Neural crest cell (in vitro differentiated cells): ENCODE data around the gene FAM170B. TPM values are rescaled to one million over a fixed set of nuclear protein-coding genes. Genes with fewer than 3 reads are reported as not detected.

ENCODE experiments used
- DNase-seq: peaks from one replicate; pipeline ENCODE4 v3.0.0; 2021; ENCODE audit warnings: low read depth, mixed read lengths, low spot score
- H3K27ac Mint-ChIP-seq: one replicate; pipeline ENCODE4 v1.8.0; 2021; ENCODE audit warnings: mild to moderate bottlenecking, mixed read lengths; ENCODE audit not compliant: unreplicated experiment
- H3K27me3 Mint-ChIP-seq: 2 replicates; pipeline ENCODE4 v1.8.0; 2021; ENCODE audit warnings: low read depth, mild to moderate bottlenecking, mixed read lengths
- H3K36me3 Mint-ChIP-seq: 2 replicates; pipeline ENCODE4 v1.8.0; 2021; ENCODE audit warnings: low read depth, mild to moderate bottlenecking, mixed read lengths
- H3K4me1 Mint-ChIP-seq: 2 replicates; pipeline ENCODE4 v1.8.0; 2021; ENCODE audit warnings: mixed read lengths
- H3K4me3 Mint-ChIP-seq: one replicate; pipeline ENCODE4 v1.8.0; 2021; ENCODE audit warnings: mild to moderate bottlenecking, mixed read lengths
- H3K9me3 Mint-ChIP-seq: 2 replicates; pipeline ENCODE4 v1.8.0; 2021; ENCODE audit warnings: mixed read lengths
- total RNA-seq: library from RNA; stranded (reverse); gene quantifications from 2 replicates; pipeline ENCODE4 v1.2.1, GENCODE V29; 2021
- TF ChIP-seq, protein P1 (sequence below): fragments of 200-600 bp; sonication (generic); conservative IDR thresholded peaks from 2 replicates; pipeline ENCODE4 v1.5.0; 2021; ENCODE audit warnings: antibody characterized with exemption, mild to moderate bottlenecking

Gene FAM170B
- total RNA-seq, 1 donor from 2014 or later = not detected

DNA sequence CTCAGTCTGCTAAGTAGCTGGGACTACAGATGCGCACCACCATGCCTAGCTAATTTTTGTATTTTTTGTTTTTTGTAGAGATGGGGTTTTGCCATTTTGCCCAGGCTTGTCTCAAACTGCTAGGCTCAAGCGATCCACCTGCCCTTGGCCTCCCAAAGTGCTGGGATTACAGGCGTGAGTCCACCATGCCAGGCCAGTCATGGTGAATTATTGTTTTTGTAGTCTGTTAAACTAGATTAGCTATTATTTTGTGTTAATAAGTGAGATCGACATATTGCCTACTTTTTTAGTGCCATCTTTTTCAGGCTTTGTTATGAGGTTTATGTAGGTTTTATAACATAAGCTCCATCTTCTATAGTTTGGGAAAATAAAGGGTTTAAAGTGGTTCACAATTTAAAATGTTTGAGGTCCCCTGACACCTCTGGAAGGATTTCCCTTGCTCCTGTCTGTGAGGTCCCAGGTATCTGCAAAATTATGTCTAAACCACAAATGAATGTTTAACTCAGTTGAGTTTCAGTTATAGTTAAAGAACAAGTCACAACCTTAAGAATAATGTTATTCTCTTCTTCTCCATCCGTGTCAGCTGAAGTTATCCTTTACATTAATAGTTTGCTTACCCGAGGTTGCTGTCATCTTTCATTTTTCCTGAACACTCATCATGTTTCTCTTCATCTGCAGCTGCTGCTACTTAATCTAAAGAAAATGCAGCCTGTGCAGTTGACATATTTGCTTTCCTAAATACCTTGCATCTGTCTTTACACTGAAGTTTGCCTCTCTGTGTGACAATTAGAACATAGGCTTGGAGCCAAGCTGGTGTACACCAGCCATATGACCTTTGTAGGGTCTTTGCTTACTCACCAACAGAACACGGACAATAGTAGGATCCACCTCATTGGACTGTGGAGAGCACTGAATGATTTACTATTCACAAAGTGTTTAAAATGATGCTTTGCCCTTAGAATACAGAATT lies 9.6 kb downstream of the FAM170B start:
- H3K27ac Mint-ChIP-seq = no peak overlapping the region
- H3K27me3 Mint-ChIP-seq = peaks cover 3% of the 10 kb centered on the region
- no peak for DNase-seq
- H3K36me3 Mint-ChIP-seq = peaks cover 4% of the 10 kb centered on the region
- no peaks in the 10 kb centered on the region for H3K4me1 Mint-ChIP-seq
- peaks cover 4% of the 10 kb centered on the region for H3K9me3 Mint-ChIP-seq
- TF ChIP-seq, protein P1, sequence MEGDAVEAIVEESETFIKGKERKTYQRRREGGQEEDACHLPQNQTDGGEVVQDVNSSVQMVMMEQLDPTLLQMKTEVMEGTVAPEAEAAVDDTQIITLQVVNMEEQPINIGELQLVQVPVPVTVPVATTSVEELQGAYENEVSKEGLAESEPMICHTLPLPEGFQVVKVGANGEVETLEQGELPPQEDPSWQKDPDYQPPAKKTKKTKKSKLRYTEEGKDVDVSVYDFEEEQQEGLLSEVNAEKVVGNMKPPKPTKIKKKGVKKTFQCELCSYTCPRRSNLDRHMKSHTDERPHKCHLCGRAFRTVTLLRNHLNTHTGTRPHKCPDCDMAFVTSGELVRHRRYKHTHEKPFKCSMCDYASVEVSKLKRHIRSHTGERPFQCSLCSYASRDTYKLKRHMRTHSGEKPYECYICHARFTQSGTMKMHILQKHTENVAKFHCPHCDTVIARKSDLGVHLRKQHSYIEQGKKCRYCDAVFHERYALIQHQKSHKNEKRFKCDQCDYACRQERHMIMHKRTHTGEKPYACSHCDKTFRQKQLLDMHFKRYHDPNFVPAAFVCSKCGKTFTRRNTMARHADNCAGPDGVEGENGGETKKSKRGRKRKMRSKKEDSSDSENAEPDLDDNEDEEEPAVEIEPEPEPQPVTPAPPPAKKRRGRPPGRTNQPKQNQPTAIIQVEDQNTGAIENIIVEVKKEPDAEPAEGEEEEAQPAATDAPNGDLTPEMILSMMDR = no peak
- no peak overlapping the region for H3K4me3 Mint-ChIP-seq

DNA sequence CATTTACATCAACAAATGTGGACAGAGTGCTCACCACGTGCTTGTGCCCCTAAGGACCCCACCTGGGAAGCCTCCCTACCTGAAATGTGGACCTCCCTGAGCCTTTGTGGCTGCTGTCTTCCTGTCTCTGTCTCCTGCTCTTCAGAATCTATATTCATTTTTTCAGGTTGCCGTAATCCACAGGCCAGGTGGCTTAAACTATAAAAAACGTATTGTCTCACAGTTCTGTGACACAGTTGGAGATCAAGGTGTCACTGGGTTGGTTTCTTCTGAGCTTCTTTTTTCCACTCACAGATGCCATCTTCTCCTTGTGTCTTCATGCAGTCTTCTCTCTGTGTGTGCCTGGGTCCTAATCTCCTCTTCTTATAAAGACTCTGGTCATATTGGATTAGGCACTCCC lies 12.9 kb downstream of the FAM170B start:
- H3K4me3 Mint-ChIP-seq = no peak overlapping the region
- peaks cover 3% of the 10 kb centered on the region for H3K27me3 Mint-ChIP-seq

GRCh38 chr10:49119746-49120145 lies 14.1 kb downstream of the FAM170B start:
- H3K27ac Mint-ChIP-seq = no peak overlapping the region
- H3K36me3 Mint-ChIP-seq = peaks cover 4% of the 10 kb centered on the region
- peaks cover 3% of the 10 kb centered on the region for H3K27me3 Mint-ChIP-seq
- H3K4me3 Mint-ChIP-seq = no peak overlapping the region
- peaks cover 17% of the 10 kb centered on the region for H3K4me1 Mint-ChIP-seq
- TF ChIP-seq, protein P1 = no peak
- H3K9me3 Mint-ChIP-seq = peaks cover 4% of the 10 kb centered on the region
- DNase-seq = no peak

More for the DNA sequence above, 12.9 kb downstream of the FAM170B start:
- DNase-seq = no peak
- Mint-ChIP-seq H3K4me1 (peaks cover 14% of the 10 kb centered on the region), H3K36me3 (peaks cover 4% of the 10 kb centered on the region), H3K9me3 (peaks cover 4% of the 10 kb centered on the region), H3K27ac (no peak overlapping the region)
- TF ChIP-seq, protein P1 = no peak

DNA sequence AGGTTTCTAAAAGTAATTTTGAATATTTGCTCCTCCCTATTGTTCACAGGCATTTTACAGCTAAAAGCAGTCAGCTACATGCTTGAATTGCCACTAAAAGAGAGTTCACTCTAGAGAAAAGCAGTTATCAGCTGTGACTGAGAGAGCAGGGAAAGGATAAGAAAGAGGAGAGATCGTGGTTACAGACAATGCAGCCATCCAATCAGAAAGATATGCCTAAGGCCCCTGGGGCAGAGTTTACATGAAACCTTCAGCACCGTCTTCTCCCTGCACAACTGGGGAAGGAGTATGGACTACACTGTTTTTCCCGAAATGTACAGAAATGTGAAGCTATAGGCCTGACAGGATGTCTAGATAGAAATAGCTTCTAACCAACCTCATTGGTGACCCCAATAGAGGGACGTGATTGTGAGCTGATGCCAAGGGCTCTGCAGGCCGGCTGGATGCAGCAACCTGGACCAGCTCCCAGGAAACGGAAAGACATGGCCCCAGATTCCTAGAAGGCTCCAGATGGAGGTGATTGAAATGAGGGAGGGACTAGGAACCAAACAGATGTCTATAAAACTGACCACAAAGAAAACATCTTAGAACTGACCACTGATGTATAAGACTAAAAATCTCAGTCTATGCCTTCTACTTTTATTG lies 15.3 kb downstream of the FAM170B start:
- Mint-ChIP-seq H3K36me3 (no peaks in the 10 kb centered on the region), H3K27ac (no peak overlapping the region), H3K4me3 (no peak overlapping the region), H3K4me1 (peaks cover 22% of the 10 kb centered on the region), H3K9me3 (no peaks in the 10 kb centered on the region), H3K27me3 (peaks cover 3% of the 10 kb centered on the region)
- DNase-seq = no peak
- TF ChIP-seq, protein P1 = no peak

GRCh38 chr10:49117376-49118070 lies 16.3 kb downstream of the FAM170B start:
- TF ChIP-seq, protein P1 = no peak
- Mint-ChIP-seq H3K36me3 (no peaks in the 10 kb centered on the region), H3K4me3 (peak overlapping the region; percentile 44), H3K27ac (no peak overlapping the region), H3K4me1 (peaks cover 22% of the 10 kb centered on the region), H3K27me3 (peaks cover 3% of the 10 kb centered on the region), H3K9me3 (no peaks in the 10 kb centered on the region)
- DNase-seq = no peak
